PC-9 (cell line): ENCODE results near the gene PHACTR3. TPM values are rescaled to one million over a fixed set of nuclear protein-coding genes. Genes with fewer than 3 reads are reported as not detected.

Experiments used
- BruUV-seq: library from RNA; stranded (reverse); fragments of 400-500 nt; replicated peaks from 2 replicates; lab custom pipeline; 2021; lab: Mats Ljungman, UMichigan
- CTCF ChIA-PET: fragments of 300-600 bp; sonication (Branson Sonifier 250); formaldehyde crosslinking; loops from one replicate; lab custom pipeline; 2022; ENCODE audit warnings: antibody characterized with exemption; lab: Charles Lee
- POLR2A ChIA-PET: fragments of 300-600 bp; sonication (Branson Sonifier 250); formaldehyde crosslinking; loops from one replicate; lab custom pipeline; 2022; ENCODE audit warnings: antibody characterized with exemption; ENCODE audit not compliant: unreplicated experiment; lab: Charles Lee
- DNase-seq, 2 experiments: peaks; one replicate each; pipeline versions ENCODE4 v3.0.0 to v3.0.0-alpha.2; 2015 to 2022; ENCODE audit warnings: mixed read lengths in 1 of 2
- H2AFZ ChIP-seq: fragments of 200-600 bp; sonication (generic); 2 replicates; pipeline ENCODE4 v1.8.1; 2017; ENCODE audit warnings: antibody characterized with exemption
- H3F3A ChIP-seq: fragments of 200-600 bp; sonication (generic); 2 replicates; pipeline ENCODE4 v1.8.1; 2017; ENCODE audit warnings: antibody characterized with exemption, mild to moderate bottlenecking, low read depth; ENCODE audit not compliant: insufficient read depth
- H3K27ac ChIP-seq: fragments of 200-600 bp; sonication (generic); 2 replicates; pipeline ENCODE4 v1.6.1; 2016; ENCODE audit warnings: mixed run types
- H3K27me3 ChIP-seq: fragments of 200-600 bp; sonication (generic); 2 replicates; pipeline ENCODE4 v1.6.1; 2016; ENCODE audit warnings: low read depth, mixed run types; ENCODE audit not compliant: insufficient read depth
- H3K36me3 ChIP-seq: fragments of 200-600 bp; sonication (generic); 2 replicates; pipeline ENCODE4 v1.6.1; 2016; ENCODE audit warnings: low read depth, mixed run types
- H3K4me1 ChIP-seq: fragments of 200-600 bp; sonication (generic); replicated peaks from 2 replicates; pipeline ENCODE4 v1.6.1; 2016; ENCODE audit warnings: mixed run types; ENCODE audit not compliant: insufficient read depth
- H3K4me2 ChIP-seq: fragments of 200-600 bp; sonication (generic); 2 replicates; pipeline ENCODE4 v1.6.1; 2017; ENCODE audit warnings: mixed run types
- H3K4me3 ChIP-seq: fragments of 200-600 bp; sonication (generic); 2 replicates; pipeline ENCODE4 v1.6.1; 2016; ENCODE audit warnings: mixed run types
- H3K79me2 ChIP-seq: fragments of 200-600 bp; sonication (generic); 2 replicates; pipeline ENCODE4 v1.6.1; 2017; ENCODE audit warnings: low read depth, mixed run types
- H3K9me2 ChIP-seq: fragments of 200-600 bp; sonication (generic); 2 replicates; pipeline ENCODE4 v1.8.1; 2017; ENCODE audit warnings: mild to moderate bottlenecking; ENCODE audit not compliant: insufficient read depth
- H3K9me3 ChIP-seq: fragments of 200-600 bp; sonication (generic); 2 replicates; pipeline ENCODE4 v1.8.1; 2016; ENCODE audit warnings: low read depth; ENCODE audit not compliant: insufficient read depth
- H4K20me1 ChIP-seq: fragments of 200-600 bp; sonication (generic); 2 replicates; pipeline ENCODE4 v1.8.1; 2017; ENCODE audit not compliant: insufficient read depth
- CTCF ChIP-seq: fragments of 200-600 bp; sonication (generic); conservative IDR thresholded peaks from 2 replicates; pipeline ENCODE4 v1.6.1; 2017; ENCODE audit warnings: mixed run types, antibody characterized with exemption, mild to moderate bottlenecking, moderate library complexity
- EZH2 ChIP-seq: fragments of 200-600 bp; sonication (generic); IDR thresholded peaks from 2 replicates; pipeline ENCODE4 v1.8.0; 2017; ENCODE audit warnings: antibody characterized with exemption, low read depth
- intact Hi-C: fragments of 100-400 bp; cut with micrococcal nuclease; formaldehyde crosslinking; loops from one replicate; pipeline ENCODE4 v1.10.0; 2022; ENCODE audit not compliant: unreplicated experiment
- total RNA-seq: library from RNA; stranded (reverse); gene quantifications from 2 replicates; pipeline ENCODE4 v1.2.3, GENCODE V29; 2021

The PHACTR3 gene
- total RNA-seq, 1 experiment from 2014 or later: 0.41 TPM

- TF ChIP-seq CTCF (no peak), EZH2 (no peak)
- Histone ChIP-seq H3K4me2 (no peak overlapping the region), H3K27ac (no peak overlapping the region), H3K79me2 (no peaks in the 10 kb centered on the region), H2AFZ (no peak overlapping the region), H3K9me2 (no peaks in the 10 kb centered on the region), H3K36me3 (no peaks in the 10 kb centered on the region), H4K20me1 (no peaks in the 10 kb centered on the region), H3K9me3 (no peaks in the 10 kb centered on the region), H3F3A (no peaks in the 10 kb centered on the region), H3K27me3 (peaks cover 93% of the 10 kb centered on the region), H3K4me3 (no peak overlapping the region), H3K4me1 (no peaks in the 10 kb centered on the region)
- BruUV-seq: no TSS peak
- CTCF ChIA-PET: no interaction called here
- intact Hi-C loops: no loop called here
- no peak for DNase-seq
- POLR2A ChIA-PET: no interaction called here
Measured at GRCh38 chr20:59693587-59693986, 89.2 kb downstream of the PHACTR3 start.

- Histone ChIP-seq H3K79me2 (no peaks in the 10 kb centered on the region), H3F3A (no peaks in the 10 kb centered on the region), H3K4me2 (no peak overlapping the region), H3K4me1 (no peaks in the 10 kb centered on the region), H3K27me3 (peaks cover 95% of the 10 kb centered on the region), H3K9me3 (no peaks in the 10 kb centered on the region), H3K36me3 (no peaks in the 10 kb centered on the region), H2AFZ (no peak overlapping the region), H3K9me2 (no peaks in the 10 kb centered on the region), H3K27ac (no peak overlapping the region), H4K20me1 (no peaks in the 10 kb centered on the region), H3K4me3 (no peak overlapping the region)
- BruUV-seq: no TSS peak
- no peak for DNase-seq
- POLR2A ChIA-PET: no interaction called here
- intact Hi-C loops: no loop called here
- TF ChIP-seq CTCF (no peak), EZH2 (no peak)
- CTCF ChIA-PET: no interaction called here
Measured at GRCh38 chr20:59696476-59696875, 92.1 kb downstream of the PHACTR3 start.

- H3K27me3 ChIP-seq: peaks cover 96% of the 10 kb centered on the region
- no peak overlapping the region for H2AFZ ChIP-seq
- POLR2A ChIA-PET: no interaction called here
- no peaks in the 10 kb centered on the region for H4K20me1 ChIP-seq
- no peaks in the 10 kb centered on the region for H3K9me3 ChIP-seq
- H3K4me2 ChIP-seq: no peak overlapping the region
- intact Hi-C loops: no loop called here
- BruUV-seq: no TSS peak
- TF ChIP-seq CTCF: no peak
- TF ChIP-seq EZH2: no peak
- no peaks in the 10 kb centered on the region for H3K36me3 ChIP-seq
- no peaks in the 10 kb centered on the region for H3K79me2 ChIP-seq
- H3K4me3 ChIP-seq: no peak overlapping the region
- H3K27ac ChIP-seq: no peak overlapping the region
- H3K9me2 ChIP-seq: no peaks in the 10 kb centered on the region
- DNase-seq: no peak
- no peaks in the 10 kb centered on the region for H3F3A ChIP-seq
- no peaks in the 10 kb centered on the region for H3K4me1 ChIP-seq
- CTCF ChIA-PET: no interaction called here
Measured at GRCh38 chr20:59697068-59697467, 92.7 kb downstream of the PHACTR3 start.
